ENCODE data around the gene ABCA13. TPM values are rescaled to one million over a fixed set of nuclear protein-coding genes. Genes with fewer than 3 reads are reported as not detected.

ABCA13 gene
- polyA plus RNA-seq, 1 of the 3 experiments (the other 2 are of a cell fraction): not detected

GRCh38 chr7:48414011-48414732, 242.9 kb downstream of the ABCA13 start:
- Histone ChIP-seq H4K20me1 (ENCODE audit: insufficient read depth) (no peaks in the 10 kb centered on the region), H3K9me3 (no peaks in the 10 kb centered on the region), H3K4me3 (ENCODE audit: low read depth in 2 of 2, low read length in 1 of 2) (no peak overlapping the region), H3K9me2 (no peaks in the 10 kb centered on the region), H3K4me1 (ENCODE audit: control insufficient read depth in 1 of 2, insufficient read depth in 2 of 2, low read depth in 1 of 2, low read length in 1 of 2) (no peaks in the 10 kb centered on the region), H3K4me2 (no peak overlapping the region), H2AFZ (ENCODE audit: low read depth) (no peak overlapping the region), H3K79me2 (ENCODE audit: insufficient read depth) (no peaks in the 10 kb centered on the region), H3K27me3 (ENCODE audit: insufficient read depth) (peaks cover 12% of the 10 kb centered on the region), H3K27ac (ENCODE audit: low read depth in 2 of 2, low read length in 1 of 2) (no peak overlapping the region), H3F3A (replicated peaks; ENCODE audit: insufficient read depth) (no peaks in the 10 kb centered on the region), H3K36me3 (replicated peaks in 1 of 2; ENCODE audit: control insufficient read depth in 1 of 2, insufficient read depth in 2 of 2, low read length in 1 of 2) (no peaks in the 10 kb centered on the region), H3K9ac (no peak overlapping the region)
- POLR2A ChIA-PET: no interaction called here
- WGBS (ENCODE audit: low lambda C conversion rate): 10% methylated on average over 10 of the region's 10 CpGs
- no peak for DNase-seq
- TF ChIP-seq ZBTB33 (IDR thresholded peaks at IDR 0.05; ENCODE audit: borderline replicate concordance, low read depth) (no peak), ELF1 (IDR thresholded peaks at IDR 0.05) (no peak), EP300 (IDR thresholded peaks at IDR 0.05; ENCODE audit: borderline replicate concordance in 1 of 2, low read depth in 1 of 2, low read length in 1 of 2) (no peak), PBX3 (IDR thresholded peaks at IDR 0.05) (no peak), TAF1 (IDR thresholded peaks at IDR 0.05; ENCODE audit: borderline replicate concordance, low read depth, low read length) (no peak)
- CTCF ChIA-PET: no interaction called here

DNA sequence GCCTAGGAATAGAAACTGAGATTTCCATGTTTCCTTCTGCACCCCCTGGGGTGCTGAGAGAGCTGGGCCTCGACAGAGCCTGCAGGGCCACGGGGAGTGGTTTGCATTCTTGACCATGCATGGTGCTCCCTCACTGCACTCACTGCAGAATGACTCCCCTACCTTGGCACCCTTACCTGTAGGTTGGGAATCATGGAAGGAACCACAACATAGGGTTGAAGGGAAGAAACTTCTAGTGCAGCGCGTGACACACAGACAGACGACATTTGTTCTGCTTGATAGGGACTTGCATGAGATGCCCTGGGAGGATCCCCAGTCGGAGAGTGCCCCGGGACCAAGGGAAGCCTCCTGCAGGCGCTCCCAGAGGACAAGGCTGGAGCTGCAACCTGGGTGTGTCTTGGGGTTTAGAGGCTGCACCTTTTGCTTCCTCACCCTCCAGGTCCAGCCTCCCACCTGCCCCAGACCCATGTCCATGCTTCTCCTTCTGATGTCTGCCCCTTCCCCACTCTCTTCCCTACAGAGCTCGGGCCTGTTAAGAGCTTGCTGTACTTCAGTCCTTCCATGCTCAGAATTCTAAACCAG, 245.2 kb downstream of the ABCA13 start:
- Histone ChIP-seq H3K4me2 (no peak overlapping the region), H3K4me1 (ENCODE audit: control insufficient read depth in 1 of 2, insufficient read depth in 2 of 2, low read depth in 1 of 2, low read length in 1 of 2) (no peaks in the 10 kb centered on the region), H3F3A (replicated peaks; ENCODE audit: insufficient read depth) (no peaks in the 10 kb centered on the region), H3K9me2 (no peaks in the 10 kb centered on the region), H3K9me3 (no peaks in the 10 kb centered on the region), H3K9ac (no peak overlapping the region), H3K36me3 (replicated peaks in 1 of 2; ENCODE audit: control insufficient read depth in 1 of 2, insufficient read depth in 2 of 2, low read length in 1 of 2) (no peaks in the 10 kb centered on the region), H3K27ac (ENCODE audit: low read depth in 2 of 2, low read length in 1 of 2) (no peak overlapping the region), H4K20me1 (ENCODE audit: insufficient read depth) (no peaks in the 10 kb centered on the region), H3K4me3 (ENCODE audit: low read depth in 2 of 2, low read length in 1 of 2) (no peak overlapping the region), H3K79me2 (ENCODE audit: insufficient read depth) (no peaks in the 10 kb centered on the region), H3K27me3 (ENCODE audit: insufficient read depth) (peaks cover 12% of the 10 kb centered on the region), H2AFZ (ENCODE audit: low read depth) (no peak overlapping the region)
- TF ChIP-seq MEF2A (IDR thresholded peaks at IDR 0.05; ENCODE audit: borderline replicate concordance, low read depth): no peak
- peak; percentile 19; the same call in 1 of the 2 replicates for TF ChIP-seq CTCF (IDR thresholded peaks at IDR 0.05)
- TF ChIP-seq TAF1 (IDR thresholded peaks at IDR 0.05; ENCODE audit: borderline replicate concordance, low read depth, low read length): no peak
- no peak for TF ChIP-seq SMC3 (IDR thresholded peaks at IDR 0.05; ENCODE audit: low read depth, low read length)
- TF ChIP-seq GABPA (IDR thresholded peaks at IDR 0.05; ENCODE audit: low read depth): no peak
- TF ChIP-seq TCF12 (IDR thresholded peaks at IDR 0.05): no peak
- no peak for TF ChIP-seq NFIC (IDR thresholded peaks at IDR 0.05; ENCODE audit: borderline replicate concordance)
- no peak for TF ChIP-seq USF1 (IDR thresholded peaks at IDR 0.05; ENCODE audit: borderline replicate concordance, low read depth)
- ChIA-PET CTCF (no interaction called here), POLR2A (no interaction called here)
- DNase-seq: no peak
- 12% methylated on average over 9 of the region's 9 CpGs for WGBS (ENCODE audit: low lambda C conversion rate)
